Vagina (tissue), 2 donors: ENCODE data around the gene TUFM. TPM values are rescaled to one million over a fixed set of nuclear protein-coding genes. Genes with fewer than 3 reads are reported as not detected.

Source experiments
- DNase-seq, 2 donors: peaks; one replicate each; pipeline ENCODE4 v3.0.0-alpha.2; 2017; ENCODE audit errors: extremely low spot score in 2 of 2
- H3K27ac ChIP-seq: fragments of 200-600 bp; sonication (generic); one replicate; pipeline ENCODE4 v1.5.1; 2019
- H3K27me3 ChIP-seq: fragments of 200-600 bp; sonication (generic); one replicate; pipeline ENCODE4 v1.5.1; 2019
- H3K36me3 ChIP-seq, 2 donors: fragments of 200-600 bp; sonication (generic); one replicate each; pipeline ENCODE4 v1.5.1; 2017 to 2019
- H3K4me1 ChIP-seq: fragments of 200-600 bp; sonication (generic); one replicate; pipeline ENCODE4 v1.5.1; 2019
- H3K4me3 ChIP-seq, 2 donors: fragments of 200-600 bp; sonication (generic); 1 replicate in 1 of 2; 2 replicates in 1 of 2; pipeline ENCODE4 v1.5.1; 2016 to 2019
- H3K9me3 ChIP-seq: fragments of 200-600 bp; sonication (generic); one replicate; pipeline ENCODE4 v1.5.1; 2019
- POLR2A ChIP-seq, 2 donors: fragments of 450-650 bp; IDR thresholded peaks; one replicate each; pipeline ENCODE4 v1.6.1; 2017; ENCODE audit warnings: antibody characterized with exemption in 2 of 2, mild to moderate bottlenecking in 2 of 2, moderate library complexity in 2 of 2
- POLR2AphosphoS5 ChIP-seq, 2 donors: sonication (generic); formaldehyde crosslinking; IDR thresholded peaks; one replicate each; pipeline ENCODE4 v1.9.0; 2017; ENCODE audit warnings: antibody characterized with exemption in 2 of 2, mild to moderate bottlenecking in 2 of 2, low read depth in 1 of 2; ENCODE audit not compliant: insufficient read depth in 1 of 2
- intact Hi-C: fragments of 100-400 bp; cut with DNase I; formaldehyde crosslinking; loops from one replicate; pipeline ENCODE4 v1.15.1; 2023
- total RNA-seq: library from RNA; depleted of rRNA; stranded (reverse); fragments of >200 nt; gene quantifications from one replicate; pipeline ENCODE4 v1.2.3, GENCODE V29; 2016
- TF ChIP-seq, protein P1 (sequence below), 3 experiments: fragments of 450-650 bp in 2 of 3; fragments of 200-600 bp in 1 of 3; sonication (generic) in 1 of 3; IDR thresholded peaks; one replicate each; pipeline ENCODE4 v1.5.1; 2017 to 2019; ENCODE audit warnings: antibody characterized with exemption in 3 of 3, mild to moderate bottlenecking in 2 of 3, moderate library complexity in 2 of 3

The TUFM gene
- total RNA-seq, 1 donor from 2014 or later, result 91.6 TPM

DNA sequence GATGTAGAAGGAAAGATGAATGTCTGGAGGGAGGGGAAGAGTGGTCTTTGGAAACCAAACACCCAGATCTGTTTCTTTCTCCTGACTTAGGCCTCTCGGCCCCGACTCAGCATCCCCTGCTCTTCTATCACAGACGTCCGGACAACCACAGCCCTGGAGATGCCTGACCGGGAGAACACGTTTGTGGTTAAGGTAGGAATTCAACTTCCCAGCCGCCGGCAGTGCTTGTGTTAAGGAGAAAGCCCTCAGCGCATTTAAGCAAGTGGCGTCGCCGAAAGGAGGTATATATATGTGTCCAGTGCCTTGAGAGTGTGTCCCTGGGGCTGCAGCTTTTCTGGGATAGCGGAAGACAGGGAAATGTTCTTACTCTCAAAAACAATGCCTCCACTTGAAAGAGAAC, 21.1 kb upstream of the TUFM start:
- Histone ChIP-seq H3K4me1 (peaks cover 30% of the 10 kb centered on the region), H3K4me3 (no peak overlapping the region), H3K27me3 (no peaks in the 10 kb centered on the region), H3K9me3 (no peaks in the 10 kb centered on the region), H3K36me3 (peaks cover 0 to 57% of the 10 kb centered on the region in 2 donors), H3K27ac (no peak overlapping the region)
- TF ChIP-seq, protein P1, sequence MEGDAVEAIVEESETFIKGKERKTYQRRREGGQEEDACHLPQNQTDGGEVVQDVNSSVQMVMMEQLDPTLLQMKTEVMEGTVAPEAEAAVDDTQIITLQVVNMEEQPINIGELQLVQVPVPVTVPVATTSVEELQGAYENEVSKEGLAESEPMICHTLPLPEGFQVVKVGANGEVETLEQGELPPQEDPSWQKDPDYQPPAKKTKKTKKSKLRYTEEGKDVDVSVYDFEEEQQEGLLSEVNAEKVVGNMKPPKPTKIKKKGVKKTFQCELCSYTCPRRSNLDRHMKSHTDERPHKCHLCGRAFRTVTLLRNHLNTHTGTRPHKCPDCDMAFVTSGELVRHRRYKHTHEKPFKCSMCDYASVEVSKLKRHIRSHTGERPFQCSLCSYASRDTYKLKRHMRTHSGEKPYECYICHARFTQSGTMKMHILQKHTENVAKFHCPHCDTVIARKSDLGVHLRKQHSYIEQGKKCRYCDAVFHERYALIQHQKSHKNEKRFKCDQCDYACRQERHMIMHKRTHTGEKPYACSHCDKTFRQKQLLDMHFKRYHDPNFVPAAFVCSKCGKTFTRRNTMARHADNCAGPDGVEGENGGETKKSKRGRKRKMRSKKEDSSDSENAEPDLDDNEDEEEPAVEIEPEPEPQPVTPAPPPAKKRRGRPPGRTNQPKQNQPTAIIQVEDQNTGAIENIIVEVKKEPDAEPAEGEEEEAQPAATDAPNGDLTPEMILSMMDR (IDR thresholded peaks at IDR 0.05), result no peak
- no peak for TF ChIP-seq POLR2AphosphoS5 (IDR thresholded peaks at IDR 0.05; ENCODE audit: insufficient read depth in 1 of 2, low read depth in 1 of 2)
- TF ChIP-seq POLR2A (IDR thresholded peaks at IDR 0.05), result no peak
- intact Hi-C loops, result no loop called here
- DNase-seq, result no peak

DNA sequence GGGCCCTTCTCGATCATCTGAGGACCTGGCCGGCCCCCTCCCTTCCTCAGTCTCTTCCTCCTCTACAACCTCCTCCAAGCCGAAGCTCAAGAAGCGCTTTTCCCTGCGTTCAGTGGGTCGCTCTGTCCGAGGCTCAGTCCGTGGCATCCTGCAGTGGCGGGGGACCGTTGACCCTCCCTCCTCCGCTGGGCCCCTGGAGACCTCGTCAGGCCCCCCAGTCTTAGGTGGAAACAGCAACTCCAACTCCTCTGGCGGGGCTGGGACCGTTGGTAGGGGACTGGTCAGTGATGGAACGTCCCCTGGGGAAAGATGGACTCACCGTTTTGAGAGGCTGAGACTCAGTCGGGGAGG, 20.3 kb upstream of the TUFM start:
- peaks cover 0 to 49% of the 10 kb centered on the region in 2 donors for H3K36me3 ChIP-seq
- intact Hi-C loops, result no loop called here
- no peak overlapping the region for H3K4me3 ChIP-seq
- no peak for DNase-seq
- H3K27ac ChIP-seq, result no peak overlapping the region
- no peaks in the 10 kb centered on the region for H3K27me3 ChIP-seq
- no peaks in the 10 kb centered on the region for H3K9me3 ChIP-seq
- H3K4me1 ChIP-seq, result peaks cover 36% of the 10 kb centered on the region
- no peak for TF ChIP-seq POLR2AphosphoS5 (IDR thresholded peaks at IDR 0.05; ENCODE audit: insufficient read depth in 1 of 2, low read depth in 1 of 2)
- TF ChIP-seq POLR2A (IDR thresholded peaks at IDR 0.05), result no peak
- TF ChIP-seq, protein P1 (IDR thresholded peaks at IDR 0.05), result no peak

DNA sequence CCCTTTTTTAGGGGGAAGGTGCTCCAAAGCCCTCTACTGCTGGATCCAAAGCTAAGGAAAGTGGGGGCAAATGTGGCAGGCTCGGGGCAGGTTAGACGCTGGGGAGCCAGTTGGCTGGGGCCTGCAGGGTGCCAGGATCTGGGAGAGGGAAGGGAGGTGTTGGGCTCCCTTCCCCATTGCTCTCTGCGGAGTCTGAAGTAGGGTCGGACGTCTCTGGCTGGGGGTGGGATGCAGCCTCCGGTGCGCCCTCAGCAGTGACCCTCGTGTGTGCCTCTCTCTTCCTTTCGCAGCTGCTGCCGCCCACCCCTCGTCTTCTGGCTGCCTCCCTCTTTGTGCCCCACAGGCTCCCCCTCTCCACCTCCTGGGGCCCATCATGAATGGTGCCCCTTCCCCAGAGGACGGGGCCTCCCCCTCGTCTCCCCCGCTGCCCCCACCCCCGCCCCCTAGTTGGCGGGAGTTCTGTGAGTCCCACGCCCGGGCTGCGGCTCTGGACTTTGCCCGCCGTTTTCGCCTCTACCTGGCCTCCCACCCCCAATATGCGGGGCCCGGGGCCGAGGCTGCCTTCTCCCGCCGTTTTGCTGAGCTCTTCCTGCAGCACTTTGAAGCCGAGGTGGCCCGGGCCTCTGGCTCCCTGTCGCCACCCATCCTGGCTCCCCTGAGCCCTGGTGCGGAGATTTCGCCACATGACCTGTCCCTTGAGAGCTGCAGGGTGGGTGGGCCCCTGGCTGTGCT, 19.7 kb upstream of the TUFM start:
- no peak for DNase-seq
- Histone ChIP-seq H3K36me3 (peaks cover 0 to 43% of the 10 kb centered on the region in 2 donors), H3K27me3 (no peaks in the 10 kb centered on the region), H3K27ac (no peak overlapping the region), H3K4me3 (no peak overlapping the region), H3K9me3 (no peaks in the 10 kb centered on the region), H3K4me1 (peaks cover 36% of the 10 kb centered on the region)
- no peak for TF ChIP-seq POLR2AphosphoS5 (IDR thresholded peaks at IDR 0.05; ENCODE audit: insufficient read depth in 1 of 2, low read depth in 1 of 2)
- intact Hi-C loops, result no loop called here

DNA sequence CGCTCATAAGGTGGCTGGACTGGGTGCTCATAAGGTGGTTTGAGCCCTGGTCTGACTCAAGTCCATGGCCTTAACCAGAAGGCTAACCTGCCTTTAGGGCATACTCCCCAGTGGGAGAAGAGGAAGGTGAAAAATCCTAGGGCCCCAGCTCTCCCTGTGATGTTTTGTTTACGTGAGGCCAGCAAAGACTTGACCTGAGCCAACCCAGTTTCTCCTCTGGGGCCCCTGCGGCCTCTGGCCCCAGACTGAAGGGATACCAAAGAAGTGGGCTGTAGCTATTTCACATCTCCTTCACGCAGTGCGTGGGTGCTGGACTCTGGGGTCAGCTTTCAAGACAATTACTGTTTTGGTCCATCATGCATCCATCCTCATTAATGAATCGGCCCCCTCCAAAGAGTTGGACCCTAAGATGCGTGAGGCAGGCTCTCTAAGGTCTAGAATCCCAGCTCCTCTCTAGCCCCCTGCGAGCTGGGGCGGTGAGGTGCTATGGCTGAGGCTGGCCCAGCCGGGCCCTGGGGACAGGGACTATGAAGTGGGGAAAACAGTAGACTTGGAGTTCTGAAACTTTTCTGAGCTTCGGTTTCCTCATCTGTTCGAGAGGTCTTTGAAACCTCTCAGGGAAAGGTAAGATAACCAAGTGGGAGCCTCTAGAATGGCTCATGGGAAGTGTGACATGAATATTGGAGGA, 19.0 kb upstream of the TUFM start:
- TF ChIP-seq POLR2AphosphoS5 (IDR thresholded peaks at IDR 0.05; ENCODE audit: insufficient read depth in 1 of 2, low read depth in 1 of 2), result no peak
- TF ChIP-seq POLR2A (IDR thresholded peaks at IDR 0.05), result no peak
- TF ChIP-seq, protein P1 (IDR thresholded peaks at IDR 0.05), result no peak
- intact Hi-C loops, result no loop called here
- no peak overlapping the region for H3K27ac ChIP-seq

DNA sequence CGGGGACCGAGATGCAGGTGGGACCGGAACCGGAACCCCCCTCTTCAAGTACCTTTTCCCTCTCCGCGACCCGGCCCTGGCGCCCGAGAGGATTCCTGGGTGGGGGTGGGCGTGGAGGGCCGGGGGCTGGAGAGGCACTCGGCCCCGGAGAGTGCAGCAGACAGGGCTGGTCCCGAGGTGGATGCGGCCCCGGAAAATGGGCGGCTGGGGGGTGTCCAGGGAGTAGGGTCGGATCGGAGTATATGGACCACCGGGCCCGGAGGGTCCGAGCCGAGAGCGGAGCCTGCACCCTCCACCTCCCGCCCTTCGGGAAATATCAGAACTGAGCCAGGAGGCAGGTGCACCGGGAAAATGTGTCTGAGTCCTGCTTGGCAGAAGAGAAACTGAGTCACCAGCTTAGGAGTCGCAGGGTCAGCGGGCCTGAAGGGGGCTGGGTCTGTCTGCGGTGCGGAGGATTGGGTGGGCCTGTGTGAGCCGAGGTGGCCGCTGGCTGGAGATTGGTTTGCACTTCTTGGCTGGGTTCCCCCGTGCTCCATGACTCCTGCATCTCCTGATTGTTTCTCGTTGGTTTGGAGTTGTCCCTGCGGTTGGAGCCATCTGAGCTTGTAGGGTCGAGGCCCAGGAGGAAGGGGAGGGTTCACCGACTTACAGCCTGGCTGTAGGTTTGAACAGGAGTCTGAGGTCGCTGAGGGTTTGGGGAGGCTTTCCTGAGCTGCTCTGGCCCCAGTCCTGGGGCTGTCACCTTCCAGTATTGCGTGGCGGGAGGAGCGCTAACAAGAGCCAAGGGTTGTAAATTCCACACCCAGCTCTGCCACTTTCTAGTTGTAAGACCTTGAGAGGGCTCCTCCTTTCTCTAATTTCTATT, 18.0 kb upstream of the TUFM start:
- H3K36me3 ChIP-seq, result peaks cover 0 to 26% of the 10 kb centered on the region in 2 donors
- H3K4me1 ChIP-seq, result peaks cover 36% of the 10 kb centered on the region
- H3K27ac ChIP-seq, result peak overlapping the region; percentile 92
- DNase-seq, result no peak
- H3K4me3 ChIP-seq, result peak overlapping the region; percentile 80 to 94
- no peaks in the 10 kb centered on the region for H3K27me3 ChIP-seq
- no peak for TF ChIP-seq POLR2A (IDR thresholded peaks at IDR 0.05)
- TF ChIP-seq, protein P1 (IDR thresholded peaks at IDR 0.05), result no peak
- TF ChIP-seq POLR2AphosphoS5 (IDR thresholded peaks at IDR 0.05; ENCODE audit: insufficient read depth in 1 of 2, low read depth in 1 of 2), result no peak
- intact Hi-C loops, result no loop called here
- H3K9me3 ChIP-seq, result no peaks in the 10 kb centered on the region

More for the DNA sequence above, 19.0 kb upstream of the TUFM start:
- Histone ChIP-seq H3K36me3 (peaks cover 0 to 36% of the 10 kb centered on the region in 2 donors), H3K4me1 (peaks cover 36% of the 10 kb centered on the region), H3K27me3 (no peaks in the 10 kb centered on the region), H3K4me3 (no peak overlapping the region), H3K9me3 (no peaks in the 10 kb centered on the region)
- DNase-seq, result no peak
